Right lobe of liver (tissue), 6 donors: ENCODE data around the gene PPP6R1. TPM values are rescaled to one million over a fixed set of nuclear protein-coding genes. Genes with fewer than 3 reads are reported as not detected.

Source experiments
- ATAC-seq, 4 donors: fragments of 200-7000 bp; cut with Tn5 transposase; one replicate each; pipeline ENCODE4 v1.9.1; 2020; ENCODE audit warnings: mild to moderate bottlenecking in 4 of 4, moderate library complexity in 4 of 4
- DNase-seq, 3 donors: peaks; one replicate each; pipeline ENCODE4 v3.0.0-alpha.2; 2020
- H3K27ac ChIP-seq, 3 donors: fragments of 200-600 bp; one replicate each; pipeline ENCODE4 v1.8.0; 2022
- H3K27me3 ChIP-seq, 2 donors: fragments of 200-600 bp; one replicate each; pipeline ENCODE4 v1.8.0; 2022
- H3K36me3 ChIP-seq, 4 donors: fragments of 200-600 bp; sonication (generic) in 1 of 4; one replicate each; pipeline versions ENCODE4 v1.5.1 to v1.8.0; 2017 to 2022; ENCODE audit warnings: control low read depth in 1 of 4
- H3K4me1 ChIP-seq, 4 donors: fragments of 200-600 bp; sonication (generic) in 1 of 4; one replicate each; pipeline versions ENCODE4 v1.5.1 to v1.8.0; 2017 to 2022; ENCODE audit warnings: control low read depth in 1 of 4
- H3K4me3 ChIP-seq, 3 donors: fragments of 200-600 bp; one replicate each; pipeline ENCODE4 v1.8.0; 2022
- H3K9me3 ChIP-seq, 4 donors: fragments of 200-600 bp; sonication (generic) in 1 of 4; one replicate each; pipeline versions ENCODE4 v1.5.1 to v1.8.0; 2017 to 2022; ENCODE audit warnings: control low read depth in 1 of 4
- POLR2A ChIP-seq: fragments of 450-650 bp; IDR thresholded peaks from one replicate; pipeline ENCODE4 v1.6.1; 2017; ENCODE audit warnings: antibody characterized with exemption, mild to moderate bottlenecking
- WGBS: methylation state at CpG from one replicate; pipeline ENCODE4 v1.1.6; 2018; ENCODE audit warnings: low coverage, low lambda C conversion rate; ENCODE audit not compliant: insufficient coverage; ENCODE audit errors: missing lambda C conversion rate; 5-methylcytosine and 5-hydroxymethylcytosine counted together
- intact Hi-C, 2 donors: fragments of 100-400 bp; cut with DNase I; formaldehyde crosslinking; loops; one replicate each; pipeline versions ENCODE4 v1.11.2 to v1.14.1; 2022
- total RNA-seq, 6 experiments: library from RNA; depleted of rRNA in 2 of 6; stranded (reverse); fragments of >200 nt in 2 of 6; fragmentation: NEBNext Ultra II Directional in 3 of 6; extraction: Animal tissue kit (Norgen Biotek cat#: 25700) in 3 of 6; gene quantifications; one replicate each; pipeline versions ENCODE4 v1.1.0 to v1.2.4, GENCODE V29; 2016 to 2023
- TF ChIP-seq, protein P1 (sequence below), 4 donors: fragments of 200-600 bp in 3 of 4; fragments of 450-650 bp in 1 of 4; IDR thresholded peaks; one replicate each; pipeline versions ENCODE4 v1.5.1 to v1.8.0; 2016 to 2022; ENCODE audit warnings: antibody characterized with exemption in 4 of 4, mild to moderate bottlenecking in 2 of 4
- donor health status: DM: no; HTN: yes; CAD: no.
- donor health status: DM: no; HTN: no; CAD: no.
- donor health status: DM: no; HTN: no; CAD: no.
- donor health status: DM: no; HTN: yes; CAD: no.
- donor health status: DM: no; HTN: yes; CAD: no.

The PPP6R1 gene
- total RNA-seq, 6 experiments from 2014 or later, result 26.4 to 39.6 (median 30.2) TPM

GRCh38 chr19:55229145-55229788, 29.6 kb downstream of the PPP6R1 start:
- intact Hi-C loops, result no loop called here
- Histone ChIP-seq H3K27me3 (no peaks in the 10 kb centered on the region), H3K4me1 (peaks cover 0 to 13% (median 5%) of the 10 kb centered on the region in 4 donors), H3K9me3 (no peaks in the 10 kb centered on the region), H3K36me3 (peaks cover 0 to 38% (median 15%) of the 10 kb centered on the region in 4 donors), H3K4me3 (no peak overlapping the region), H3K27ac (peak overlapping the region; percentile 62 to 78 (median 74))
- peak in 2 of 3 donors; percentile 51 to 57 for DNase-seq
- WGBS, result no CpG with 5 or more reads among the region's 18 CpGs
- no peak for TF ChIP-seq POLR2A
- TF ChIP-seq, protein P1, sequence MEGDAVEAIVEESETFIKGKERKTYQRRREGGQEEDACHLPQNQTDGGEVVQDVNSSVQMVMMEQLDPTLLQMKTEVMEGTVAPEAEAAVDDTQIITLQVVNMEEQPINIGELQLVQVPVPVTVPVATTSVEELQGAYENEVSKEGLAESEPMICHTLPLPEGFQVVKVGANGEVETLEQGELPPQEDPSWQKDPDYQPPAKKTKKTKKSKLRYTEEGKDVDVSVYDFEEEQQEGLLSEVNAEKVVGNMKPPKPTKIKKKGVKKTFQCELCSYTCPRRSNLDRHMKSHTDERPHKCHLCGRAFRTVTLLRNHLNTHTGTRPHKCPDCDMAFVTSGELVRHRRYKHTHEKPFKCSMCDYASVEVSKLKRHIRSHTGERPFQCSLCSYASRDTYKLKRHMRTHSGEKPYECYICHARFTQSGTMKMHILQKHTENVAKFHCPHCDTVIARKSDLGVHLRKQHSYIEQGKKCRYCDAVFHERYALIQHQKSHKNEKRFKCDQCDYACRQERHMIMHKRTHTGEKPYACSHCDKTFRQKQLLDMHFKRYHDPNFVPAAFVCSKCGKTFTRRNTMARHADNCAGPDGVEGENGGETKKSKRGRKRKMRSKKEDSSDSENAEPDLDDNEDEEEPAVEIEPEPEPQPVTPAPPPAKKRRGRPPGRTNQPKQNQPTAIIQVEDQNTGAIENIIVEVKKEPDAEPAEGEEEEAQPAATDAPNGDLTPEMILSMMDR (IDR thresholded peaks at IDR 0.05), result no peak
- ATAC-seq, result peak; percentile 1 to 11 (median 9)

- H3K27me3 ChIP-seq, result no peaks in the 10 kb centered on the region
- peak within 1 kb of the TSS; percentile 16 to 48 (median 43) for H3K4me3 ChIP-seq
- peak; percentile 48 for TF ChIP-seq POLR2A
- TF ChIP-seq, protein P1 (IDR thresholded peaks at IDR 0.05), result no peak
- no CpG with 5 or more reads among the region's 12 CpGs for WGBS
- peak; percentile 75 to 86 (median 84) for DNase-seq
- intact Hi-C loops, result no loop called here
- peak; percentile 93 to 95 (median 94) for ATAC-seq
- peaks cover 0 to 13% (median 5%) of the 10 kb centered on the region in 4 donors for H3K4me1 ChIP-seq
- no peaks in the 10 kb centered on the region for H3K9me3 ChIP-seq
- peak within 1 kb of the TSS; percentile 62 to 78 (median 74) for H3K27ac ChIP-seq
- peaks cover 0 to 32% (median 13%) of the 10 kb centered on the region in 4 donors for H3K36me3 ChIP-seq
Measured at GRCh38 chr19:55228403-55229031, 30.3 kb downstream of the PPP6R1 start, which contains the start of gene TMEM86B. Gene TMEM86B (minus strand): TSS chr19:55228763. CDS start chr19:55228741, 22 bp downstream.

- Histone ChIP-seq H3K4me1 (peaks cover 0 to 13% (median 5%) of the 10 kb centered on the region in 4 donors), H3K36me3 (peaks cover 0 to 28% (median 9%) of the 10 kb centered on the region in 4 donors), H3K27ac (peak overlapping the region in 2 of 3 donors; percentile 74 to 78), H3K27me3 (no peaks in the 10 kb centered on the region), H3K4me3 (peak overlapping the region; percentile 16 to 48 (median 43)), H3K9me3 (no peaks in the 10 kb centered on the region)
- no peak for TF ChIP-seq POLR2A
- TF ChIP-seq, protein P1 (IDR thresholded peaks at IDR 0.05), result no peak
- DNase-seq, result peak in 2 of 3 donors; percentile 63 to 66
- peak; percentile 5 to 43 (median 20) for ATAC-seq
- intact Hi-C loops, result no loop called here
- WGBS, result 35% methylated on average over 10 of the region's 17 CpGs
Measured at GRCh38 chr19:55228015-55228391, 30.8 kb downstream of the PPP6R1 start.

DNA sequence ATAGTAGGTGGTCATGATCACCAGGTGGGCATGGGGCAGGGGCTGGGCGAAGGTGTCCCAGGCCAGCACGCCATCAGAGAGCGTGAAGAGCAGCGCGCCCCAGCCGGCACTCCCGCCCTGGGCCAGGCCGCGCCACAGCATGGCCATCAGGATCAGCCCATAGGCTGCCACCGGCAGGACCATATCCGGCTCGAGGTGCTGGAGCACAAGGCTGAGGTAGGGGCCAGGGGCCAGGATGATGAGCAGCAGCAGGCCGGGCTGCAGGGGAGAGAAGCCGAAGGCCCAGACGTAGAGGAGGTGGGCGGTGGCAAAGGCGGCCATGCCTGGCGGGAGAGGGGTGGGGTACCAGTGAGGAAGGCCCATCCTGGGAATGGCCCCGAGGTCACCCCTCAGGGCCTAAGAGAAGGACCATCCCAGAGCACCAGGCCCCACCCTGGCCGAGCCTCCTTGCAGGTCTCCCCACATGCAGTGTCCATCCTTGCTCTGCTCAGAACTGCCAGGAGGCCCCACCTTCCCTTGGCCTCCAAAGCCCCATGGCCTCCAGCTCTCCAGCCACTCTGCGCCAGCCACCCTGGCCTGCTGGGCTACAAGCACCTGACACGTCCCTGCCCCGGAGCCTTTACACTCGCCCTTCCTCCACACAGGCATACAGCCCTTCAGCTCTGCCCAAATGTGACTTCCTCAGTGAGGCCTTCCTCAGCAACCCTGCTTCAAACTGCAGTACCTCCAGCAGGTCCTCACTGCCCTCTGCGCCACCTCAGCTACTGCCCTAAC, 31.4 kb downstream of the PPP6R1 start:
- Histone ChIP-seq H3K36me3 (peaks cover 0 to 25% (median 6%) of the 10 kb centered on the region in 4 donors), H3K27ac (peak overlapping the region in 2 of 3 donors; percentile 74 to 78), H3K27me3 (no peaks in the 10 kb centered on the region), H3K4me1 (peaks cover 0 to 13% (median 5%) of the 10 kb centered on the region in 4 donors), H3K4me3 (peak overlapping the region in 2 of 3 donors; percentile 16 to 48), H3K9me3 (no peaks in the 10 kb centered on the region)
- intact Hi-C loops, result no loop called here
- DNase-seq (peak in 2 of 3 donors; percentile 52 to 57), ATAC-seq (no peak)
- WGBS, result 68% methylated on average over 9 of the region's 25 CpGs
- TF ChIP-seq, protein P1 (IDR thresholded peaks at IDR 0.05), result no peak
- no peak for TF ChIP-seq POLR2A
